Naive thymus-derived CD8-positive, alpha-beta T cell (primary cell): ENCODE data around the gene DMBX1. TPM values are rescaled to one million over a fixed set of nuclear protein-coding genes. Genes with fewer than 3 reads are reported as not detected.

ENCODE experiments used
- ATAC-seq, 2 donors: fragments of 150-1000 bp; cut with Tn5 transposase in 1 of 2; sonication (Bioruptor Pico), chemical (Tn5 transposase) in 1 of 2; 1 replicate in 1 of 2; 2 replicates in 1 of 2; pipeline ENCODE4 v1.10.0; 2021; ENCODE audit warnings: mild to moderate bottlenecking in 2 of 2, moderate library complexity in 2 of 2
- POLR2A ChIA-PET: fragments of 350-600 bp; sonication (Branson Sonifier 250); formaldehyde crosslinking; loops from one replicate; lab custom pipeline; 2021; ENCODE audit warnings: antibody characterized with exemption; lab: Charles Lee
- DNase-seq, 10 donors: peaks; one replicate each; pipeline versions ENCODE4 v3.0.0 to v3.0.0-alpha.2; 2020 to 2022
- H3K27ac Mint-ChIP-seq, 10 donors: one replicate each; pipeline ENCODE4 v1.8.0; 2020 to 2022; ENCODE audit warnings: mild to moderate bottlenecking in 10 of 10, mixed read lengths in 10 of 10, moderate library complexity in 4 of 10, inconsistent platforms in 1 of 10
- H3K27me3 Mint-ChIP-seq, 5 donors: one replicate each; pipeline ENCODE4 v1.8.0; 2021 to 2022; ENCODE audit warnings: mixed read lengths in 5 of 5
- H3K36me3 Mint-ChIP-seq, 3 donors: one replicate each; pipeline ENCODE4 v1.8.0; 2020 to 2022; ENCODE audit warnings: mixed read lengths in 3 of 3, mild to moderate bottlenecking in 2 of 3, inconsistent platforms in 1 of 3
- H3K4me1 Mint-ChIP-seq, 4 donors: one replicate each; pipeline ENCODE4 v1.8.0; 2021 to 2022; ENCODE audit warnings: mixed read lengths in 4 of 4
- H3K4me3 Mint-ChIP-seq, 10 donors: one replicate each; pipeline ENCODE4 v1.8.0; 2020 to 2022; ENCODE audit warnings: mild to moderate bottlenecking in 10 of 10, mixed read lengths in 10 of 10, moderate library complexity in 6 of 10, inconsistent platforms in 1 of 10
- H3K9me3 Mint-ChIP-seq, 9 donors: one replicate each; pipeline ENCODE4 v1.8.0; 2020 to 2022; ENCODE audit warnings: mixed read lengths in 9 of 9, mild to moderate bottlenecking in 3 of 9, inconsistent platforms in 1 of 9, moderate library complexity in 1 of 9
- polyA plus RNA-seq, 3 donors: library from polyadenylated mRNA; unstranded; fragments of 300-500 nt; fragmentation: Illumina TruSeq; gene quantifications; one replicate each; pipeline ENCODE4 v1.2.3, GENCODE V29; 2021
- total RNA-seq, 8 experiments: library from RNA in 2 of 8; stranded (reverse) in 2 of 8; gene quantifications; one replicate each; pipeline ENCODE4 v1.2.3 and lab custom pipeline; 2021 to 2026

DMBX1 gene
- total and polyA plus RNA-seq, 5 experiments from 2014 or later, result not detected

- Mint-ChIP-seq H3K27me3 (peaks cover 21 to 50% (median 34%) of the 10 kb centered on the region in 5 donors), H3K27ac (no peak overlapping the region), H3K36me3 (no peaks in the 10 kb centered on the region), H3K9me3 (no peaks in the 10 kb centered on the region), H3K4me3 (no peak overlapping the region), H3K4me1 (peaks cover 0 to 8% (median 5%) of the 10 kb centered on the region in 4 donors)
- no peak for DNase-seq
- POLR2A ChIA-PET, result no interaction called here
- ATAC-seq, result no peak
These were observed 38.8 kb downstream of the DMBX1 start for GRCh38 chr1:46528297-46528955.

GRCh38 chr1:46529031-46529630, 39.5 kb downstream of the DMBX1 start:
- Mint-ChIP-seq H3K4me3 (no peak overlapping the region), H3K9me3 (no peaks in the 10 kb centered on the region), H3K27me3 (peaks cover 21 to 48% (median 36%) of the 10 kb centered on the region in 5 donors), H3K4me1 (peaks cover 4 to 14% (median 9%) of the 10 kb centered on the region in 4 donors), H3K27ac (no peak overlapping the region), H3K36me3 (no peaks in the 10 kb centered on the region)
- no peak for DNase-seq
- POLR2A ChIA-PET, result no interaction called here
- ATAC-seq, result no peak

GRCh38 chr1:46530311-46530710, 40.7 kb downstream of the DMBX1 start:
- no peaks in the 10 kb centered on the region for H3K36me3 Mint-ChIP-seq

GRCh38 chr1:46530791-46531409, 41.3 kb downstream of the DMBX1 start:
- H3K27ac Mint-ChIP-seq, result peak overlapping the region in 1 of 10 donors; percentile 30
- no peaks in the 10 kb centered on the region for H3K9me3 Mint-ChIP-seq
- no peak for ATAC-seq
- H3K36me3 Mint-ChIP-seq, result no peaks in the 10 kb centered on the region
- POLR2A ChIA-PET, result no interaction called here
- no peak for DNase-seq
- peaks cover 16 to 36% (median 25%) of the 10 kb centered on the region in 5 donors for H3K27me3 Mint-ChIP-seq
- peak overlapping the region in 2 of 10 donors; percentile 16 to 62 for H3K4me3 Mint-ChIP-seq
- peaks cover 8 to 14% (median 9%) of the 10 kb centered on the region in 4 donors for H3K4me1 Mint-ChIP-seq

More at GRCh38 chr1:46530311-46530710, 40.7 kb downstream of the DMBX1 start:
- Mint-ChIP-seq H3K27me3 (peaks cover 18 to 41% (median 31%) of the 10 kb centered on the region in 5 donors), H3K4me3 (no peak overlapping the region), H3K9me3 (no peaks in the 10 kb centered on the region), H3K4me1 (peaks cover 8 to 14% (median 9%) of the 10 kb centered on the region in 4 donors), H3K27ac (no peak overlapping the region)
- POLR2A ChIA-PET, result no interaction called here
- DNase-seq, result no peak
- ATAC-seq, result no peak

DNA sequence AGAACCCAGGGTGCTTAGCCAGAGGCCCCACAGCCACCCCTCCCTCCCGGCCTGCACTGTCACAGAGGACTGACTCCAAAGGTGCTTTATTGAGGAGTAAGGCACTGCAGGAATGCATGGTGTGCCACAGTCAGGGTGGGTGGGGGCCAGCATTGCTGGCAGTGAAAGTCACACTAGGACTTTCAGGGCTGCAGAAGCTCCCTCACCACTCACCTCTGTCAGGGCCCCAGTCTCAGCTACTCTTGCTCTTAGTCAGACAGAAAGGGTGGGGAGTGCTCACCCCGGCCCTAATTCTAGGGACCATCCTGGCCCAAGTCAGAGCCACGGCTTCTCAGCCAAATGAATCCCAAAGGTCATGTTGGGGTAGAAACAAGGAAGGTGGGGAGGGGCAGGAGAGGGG, 42.5 kb downstream of the DMBX1 start:
- H3K27me3 Mint-ChIP-seq, result peaks cover 14 to 35% (median 29%) of the 10 kb centered on the region in 5 donors
- peak overlapping the region in 2 of 10 donors; percentile 20 to 37 for H3K27ac Mint-ChIP-seq
- no peak for ATAC-seq
- H3K9me3 Mint-ChIP-seq, result no peaks in the 10 kb centered on the region
- peak overlapping the region in 3 of 10 donors; percentile 37 to 54 (median 38) for H3K4me3 Mint-ChIP-seq
- no peak for DNase-seq
- no peaks in the 10 kb centered on the region for H3K36me3 Mint-ChIP-seq
- POLR2A ChIA-PET, result no interaction called here
- H3K4me1 Mint-ChIP-seq, result peaks cover 8 to 14% (median 9%) of the 10 kb centered on the region in 4 donors

- Mint-ChIP-seq H3K4me3 (peak overlapping the region; percentile 15 to 62 (median 39)), H3K27ac (peak overlapping the region in 1 of 10 donors; percentile 63), H3K4me1 (peaks cover 8 to 14% (median 9%) of the 10 kb centered on the region in 4 donors), H3K36me3 (no peaks in the 10 kb centered on the region), H3K9me3 (no peaks in the 10 kb centered on the region), H3K27me3 (peaks cover 14 to 30% (median 27%) of the 10 kb centered on the region in 5 donors)
- ATAC-seq, result peak; percentile 84 to 89
- POLR2A ChIA-PET, result interaction anchor here (0.6 to 1.5 kb wide), 3 partner anchors 72 to 126 kb away, joined by 3 to 8 read pairs (median 3); partner anchors contain the start of gene MKNK1
- peak; percentile 49 to 80 (median 68) for DNase-seq
These were observed 43.0 kb downstream of the DMBX1 start for GRCh38 chr1:46532498-46533178.

DNA sequence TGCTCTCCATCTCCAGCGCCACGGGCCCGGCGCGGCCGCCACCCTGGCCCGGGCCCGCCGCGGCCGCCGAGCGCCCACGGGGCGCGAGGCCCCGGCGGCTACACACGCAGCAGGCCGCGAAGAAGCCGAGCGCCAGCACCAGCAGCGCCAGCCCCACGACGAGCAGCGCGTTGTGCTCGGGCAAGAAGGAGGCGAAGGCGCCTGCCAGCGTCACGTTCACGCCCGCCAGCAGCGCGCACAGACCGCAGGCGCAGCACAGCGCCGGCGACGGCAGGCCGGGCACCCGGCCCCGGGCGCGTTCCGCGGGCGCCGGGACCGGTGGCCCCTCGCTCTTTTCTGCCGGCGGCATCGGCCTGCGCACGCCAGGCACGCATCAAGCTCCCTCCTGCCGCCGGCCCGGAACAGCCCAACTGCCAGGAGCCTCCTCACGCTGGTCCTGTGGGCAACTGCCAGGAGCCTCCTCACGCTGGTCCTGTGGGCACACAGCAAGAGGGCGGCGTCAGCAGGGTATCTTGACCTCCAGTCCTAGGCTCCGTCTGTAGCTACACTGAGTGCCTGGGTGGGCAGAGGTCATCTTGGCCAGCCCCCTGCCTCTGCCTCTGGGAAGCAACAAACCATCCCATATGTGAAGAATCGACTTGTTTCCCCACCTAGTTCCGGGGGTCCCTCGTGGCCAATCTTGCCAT, 43.7 kb downstream of the DMBX1 start:
- Mint-ChIP-seq H3K4me1 (peaks cover 8 to 13% (median 9%) of the 10 kb centered on the region in 4 donors), H3K27ac (peak overlapping the region in 8 of 10 donors; percentile 67 to 92 (median 87)), H3K27me3 (peaks cover 10 to 24% (median 22%) of the 10 kb centered on the region in 5 donors), H3K9me3 (no peaks in the 10 kb centered on the region), H3K36me3 (no peaks in the 10 kb centered on the region), H3K4me3 (peak overlapping the region; percentile 66 to 91 (median 86))
- POLR2A ChIA-PET, result interaction anchor here (1.3 to 1.5 kb wide), 2 partner anchors 71 to 82 kb away, joined by 3 to 8 read pairs; partner anchors contain the start of gene MKNK1
- peak; percentile 20 to 73 (median 52) for DNase-seq
- ATAC-seq, result peak; percentile 82 to 87

DNA sequence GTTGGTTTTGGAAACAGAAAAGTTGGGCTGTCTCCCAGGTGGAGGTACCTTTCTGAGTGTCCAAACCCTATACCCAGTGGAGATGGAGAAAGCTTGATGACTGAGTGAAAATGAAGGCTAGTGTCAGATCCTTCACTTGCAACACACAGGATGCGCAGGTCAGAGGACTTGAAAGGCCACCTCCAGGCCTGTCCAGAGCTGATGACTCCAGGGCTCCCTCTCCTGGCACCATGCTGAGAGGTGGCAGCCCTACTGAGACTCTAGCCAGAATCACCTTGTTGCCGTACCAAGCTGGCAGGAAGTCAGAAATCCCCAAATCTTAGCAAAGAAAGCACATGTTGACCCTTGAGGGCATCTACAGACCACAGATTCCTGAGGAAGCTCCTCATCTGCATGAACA, 45.4 kb downstream of the DMBX1 start:
- no peak overlapping the region for H3K27ac Mint-ChIP-seq
- DNase-seq (no peak), ATAC-seq (no peak)
- H3K4me1 Mint-ChIP-seq, result peaks cover 2 to 8% (median 6%) of the 10 kb centered on the region in 4 donors
- POLR2A ChIA-PET, result no interaction called here
- H3K9me3 Mint-ChIP-seq, result no peaks in the 10 kb centered on the region
- peaks cover 1 to 16% (median 11%) of the 10 kb centered on the region in 5 donors for H3K27me3 Mint-ChIP-seq
- no peak overlapping the region for H3K4me3 Mint-ChIP-seq
- H3K36me3 Mint-ChIP-seq, result no peaks in the 10 kb centered on the region

GRCh38 chr1:46536527-46536926, 46.9 kb downstream of the DMBX1 start:
- no peaks in the 10 kb centered on the region for H3K9me3 Mint-ChIP-seq
- no peaks in the 10 kb centered on the region for H3K36me3 Mint-ChIP-seq
- no peak overlapping the region for H3K4me3 Mint-ChIP-seq
- peaks cover 2 to 8% (median 6%) of the 10 kb centered on the region in 4 donors for H3K4me1 Mint-ChIP-seq
- POLR2A ChIA-PET, result interaction anchor here (0.7 kb wide), 1 partner anchor 78 kb away, joined by 8 read pairs; no protein-coding TSS in a partner anchor
- no peak for ATAC-seq
- H3K27me3 Mint-ChIP-seq, result peaks cover 7 to 17% (median 12%) of the 10 kb centered on the region in 5 donors
- peak overlapping the region in 1 of 10 donors; percentile 28 for H3K27ac Mint-ChIP-seq
- no peak for DNase-seq

GRCh38 chr1:46537651-46538050, 48.0 kb downstream of the DMBX1 start:
- POLR2A ChIA-PET, result no interaction called here
- Mint-ChIP-seq H3K4me1 (peaks cover 2 to 8% (median 5%) of the 10 kb centered on the region in 4 donors), H3K36me3 (no peaks in the 10 kb centered on the region), H3K27ac (no peak overlapping the region), H3K9me3 (no peaks in the 10 kb centered on the region), H3K4me3 (no peak overlapping the region), H3K27me3 (peaks cover 13 to 25% (median 19%) of the 10 kb centered on the region in 5 donors)
- ATAC-seq (no peak), DNase-seq (no peak)

GRCh38 chr1:46538147-46538546, 48.5 kb downstream of the DMBX1 start:
- POLR2A ChIA-PET, result no interaction called here
- no peaks in the 10 kb centered on the region for H3K36me3 Mint-ChIP-seq
- no peaks in the 10 kb centered on the region for H3K9me3 Mint-ChIP-seq
- ATAC-seq (no peak), DNase-seq (no peak)
- no peak overlapping the region for H3K4me3 Mint-ChIP-seq
- peaks cover 15 to 29% (median 24%) of the 10 kb centered on the region in 5 donors for H3K27me3 Mint-ChIP-seq
- peaks cover 2 to 8% (median 5%) of the 10 kb centered on the region in 4 donors for H3K4me1 Mint-ChIP-seq
- H3K27ac Mint-ChIP-seq, result no peak overlapping the region
